Osteocyte (in vitro differentiated cells): ENCODE measurements around the gene CREB3L1. TPM values are rescaled to one million over a fixed set of nuclear protein-coding genes. Genes with fewer than 3 reads are reported as not detected.

Experiments
- DNase-seq: peaks from one replicate; pipeline ENCODE4 v3.0.0; 2021; ENCODE audit warnings: mixed read lengths; ENCODE audit not compliant: unreplicated experiment; ENCODE audit errors: extremely low spot score
- H3K27ac Mint-ChIP-seq: one replicate; pipeline ENCODE4 v1.8.0; 2021; ENCODE audit warnings: mild to moderate bottlenecking, mixed read lengths; ENCODE audit not compliant: unreplicated experiment
- H3K27me3 Mint-ChIP-seq: one replicate; pipeline ENCODE4 v1.8.0; 2021; ENCODE audit warnings: mixed read lengths; ENCODE audit not compliant: unreplicated experiment
- H3K36me3 Mint-ChIP-seq: one replicate; pipeline ENCODE4 v1.8.0; 2021; ENCODE audit warnings: mixed read lengths; ENCODE audit not compliant: unreplicated experiment
- H3K4me1 Mint-ChIP-seq: one replicate; pipeline ENCODE4 v1.8.0; 2021; ENCODE audit warnings: mixed read lengths; ENCODE audit not compliant: unreplicated experiment
- H3K4me3 Mint-ChIP-seq: one replicate; pipeline ENCODE4 v1.8.0; 2021; ENCODE audit warnings: mild to moderate bottlenecking, moderate library complexity, mixed read lengths; ENCODE audit not compliant: unreplicated experiment
- H3K9me3 Mint-ChIP-seq: one replicate; pipeline ENCODE4 v1.8.0; 2021; ENCODE audit warnings: mixed read lengths; ENCODE audit not compliant: unreplicated experiment
- CTCF ChIP-seq: fragments of 200-600 bp; sonication (generic); IDR thresholded peaks from 2 replicates; pipeline ENCODE4 v1.5.0; 2021; ENCODE audit warnings: antibody characterized with exemption, mild to moderate bottlenecking, moderate library complexity
- total RNA-seq: library from RNA; stranded (reverse); gene quantifications from 2 replicates; pipeline ENCODE4 v1.2.1, GENCODE V29; 2021

CREB3L1 gene
- total RNA-seq, 1 donor from 2014 or later, result 77.0 TPM

DNA sequence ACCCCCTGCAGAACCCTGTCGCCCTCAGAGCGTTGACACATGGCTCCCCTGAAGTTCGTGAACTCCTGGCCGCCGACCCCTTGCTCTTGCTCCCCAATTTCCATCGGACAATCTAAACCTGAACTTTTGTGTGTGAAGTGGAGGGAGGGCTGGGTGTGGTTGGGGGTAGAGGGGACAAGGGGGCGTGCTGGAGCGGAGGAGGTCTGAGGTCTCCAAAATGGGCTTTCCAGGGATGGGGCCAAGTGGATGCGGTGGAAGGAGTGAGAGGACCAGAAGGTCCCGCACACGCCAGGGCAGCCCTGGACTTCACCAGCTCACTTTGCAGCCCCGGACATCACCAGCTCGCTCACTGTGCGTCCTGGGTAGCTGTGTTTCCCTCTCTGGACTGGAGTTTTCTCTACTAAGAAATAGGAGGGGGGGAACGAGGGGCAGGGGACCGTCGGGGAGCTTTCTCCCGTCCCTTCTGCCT lies 18.6 kb downstream of the CREB3L1 start:
- Mint-ChIP-seq H3K4me1 (peaks cover 67% of the 10 kb centered on the region), H3K27me3 (no peaks in the 10 kb centered on the region), H3K9me3 (no peaks in the 10 kb centered on the region), H3K27ac (peak overlapping the region; percentile 90), H3K36me3 (peaks cover 12% of the 10 kb centered on the region), H3K4me3 (peak overlapping the region; percentile 79)
- DNase-seq, result no peak
- TF ChIP-seq CTCF, result no peak

DNA sequence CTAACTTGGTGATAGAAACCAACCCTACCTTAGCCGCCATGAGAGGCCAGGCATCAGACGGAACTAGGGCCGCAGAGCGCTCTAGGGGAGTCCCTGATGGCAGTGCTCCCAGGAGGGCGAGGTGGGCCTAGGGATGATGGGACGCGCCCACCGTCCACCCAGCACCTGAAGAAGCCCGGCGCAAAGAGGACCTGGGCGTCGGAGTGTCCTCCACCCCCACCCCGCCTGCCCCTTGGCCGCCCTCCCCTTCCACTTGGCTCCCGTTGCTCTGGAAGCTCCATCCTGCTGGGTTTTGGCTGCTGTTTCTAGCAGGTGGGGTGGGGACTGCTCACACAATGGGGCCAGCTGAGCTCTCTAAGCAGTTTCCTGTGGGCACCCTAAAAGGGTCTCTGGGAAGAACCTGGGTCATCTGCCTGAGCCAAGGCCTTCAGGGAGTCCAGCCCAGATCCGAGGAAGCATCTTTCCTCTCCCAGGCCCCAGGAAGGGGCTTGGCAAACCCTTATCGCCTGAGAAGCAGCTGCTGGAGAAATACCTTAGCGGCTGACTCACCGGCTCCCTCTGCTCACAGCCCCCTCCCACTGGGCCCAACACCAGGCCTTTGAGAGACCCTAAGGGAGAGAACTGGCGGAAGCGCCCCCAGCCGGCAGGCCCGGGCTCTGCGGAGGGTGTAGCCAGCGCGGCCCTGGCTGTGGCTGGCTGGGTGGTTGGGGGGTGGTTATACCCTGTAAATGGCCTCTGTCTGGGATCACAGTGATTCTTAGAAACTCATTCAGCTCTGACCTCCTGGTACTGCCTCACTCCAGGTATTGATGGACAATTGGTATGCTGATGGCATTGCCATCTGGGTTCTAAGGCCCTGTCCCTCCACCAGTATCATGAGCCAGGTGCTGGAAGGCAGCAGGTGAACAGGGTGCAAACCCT lies 19.3 kb downstream of the CREB3L1 start:
- H3K4me1 Mint-ChIP-seq, result peaks cover 60% of the 10 kb centered on the region
- DNase-seq, result peak; percentile 90
- peaks cover 15% of the 10 kb centered on the region for H3K36me3 Mint-ChIP-seq
- peak; percentile 78 for TF ChIP-seq CTCF
- H3K27me3 Mint-ChIP-seq, result no peaks in the 10 kb centered on the region
- no peaks in the 10 kb centered on the region for H3K9me3 Mint-ChIP-seq
- H3K27ac Mint-ChIP-seq, result peak overlapping the region; percentile 90
- H3K4me3 Mint-ChIP-seq, result peak overlapping the region; percentile 79

DNA sequence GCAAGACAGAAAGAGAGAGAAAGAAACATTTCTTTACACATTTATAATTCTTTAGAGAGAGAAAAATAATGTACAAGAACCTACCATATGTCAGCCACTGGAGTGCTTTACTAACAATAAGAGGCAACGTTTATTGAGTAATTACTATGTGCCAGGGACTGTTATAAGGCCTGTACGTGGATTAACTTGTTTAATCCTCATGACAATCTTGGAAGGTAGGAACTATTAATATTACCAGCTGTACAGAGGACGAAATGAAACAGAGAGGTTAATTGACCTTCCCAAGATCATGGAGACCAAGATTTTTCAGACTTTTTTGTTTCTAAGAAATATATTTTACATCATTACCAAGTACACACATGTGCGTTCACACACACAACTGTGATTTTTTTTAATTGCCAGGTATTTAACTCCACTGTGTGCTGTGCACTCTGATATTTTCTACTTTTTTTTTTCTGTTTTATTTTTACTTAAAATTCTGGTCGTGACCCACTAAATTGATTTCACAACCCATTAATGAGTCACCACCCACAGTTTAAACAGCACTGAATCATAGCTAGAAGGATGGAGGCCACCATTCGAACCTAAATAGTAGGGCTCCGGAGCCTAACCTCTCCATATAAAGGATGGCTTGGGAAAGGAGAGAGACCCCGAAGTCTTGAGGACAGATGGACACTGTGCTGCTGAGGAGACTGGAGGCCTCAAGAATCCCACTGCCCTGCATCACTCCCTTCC lies 21.4 kb downstream of the CREB3L1 start:
- no peak for TF ChIP-seq CTCF
- peaks cover 17% of the 10 kb centered on the region for H3K36me3 Mint-ChIP-seq
- no peak overlapping the region for H3K4me3 Mint-ChIP-seq
- H3K9me3 Mint-ChIP-seq, result no peaks in the 10 kb centered on the region
- H3K4me1 Mint-ChIP-seq, result peaks cover 45% of the 10 kb centered on the region
- peak overlapping the region; percentile 67 for H3K27ac Mint-ChIP-seq
- DNase-seq, result no peak
- no peaks in the 10 kb centered on the region for H3K27me3 Mint-ChIP-seq

GRCh38 chr11:46299451-46299961 lies 22.0 kb downstream of the CREB3L1 start:
- TF ChIP-seq CTCF, result no peak
- H3K27me3 Mint-ChIP-seq, result no peaks in the 10 kb centered on the region
- H3K4me1 Mint-ChIP-seq, result peaks cover 39% of the 10 kb centered on the region
- no peak overlapping the region for H3K4me3 Mint-ChIP-seq
- H3K9me3 Mint-ChIP-seq, result no peaks in the 10 kb centered on the region
- H3K27ac Mint-ChIP-seq, result peak overlapping the region; percentile 67
- no peak for DNase-seq
- H3K36me3 Mint-ChIP-seq, result peaks cover 17% of the 10 kb centered on the region
